Measurements from ENCODE around the gene TMEM89.
A peak's percentile ranks its signal among the peaks of the same experiment; 100 is the strongest.

TMEM89 gene

GRCh38 chr3:48664929-48665328 lies 43.4 kb upstream of the TMEM89 start:
- Histone ChIP-seq H3K36me3 (ENCODE audit: control insufficient read depth in 2 of 2, insufficient read depth in 1 of 2, low read length in 2 of 2) (peaks cover 0 to 1% of the 10 kb centered on the region in 2 experiments; a peak in 2 of 3 replicates), H3K27ac (ENCODE audit: extremely low read depth, low read depth, low read length) (no peak overlapping the region), H3K9me3 (ENCODE audit: control insufficient read depth, insufficient read depth, low read depth, low read length) (no peaks in the 10 kb centered on the region), H3K4me3 (ENCODE audit: low read depth, low read length) (no peak overlapping the region), H3K4me1 (ENCODE audit: control insufficient read depth, insufficient read depth, low read length) (no peaks in the 10 kb centered on the region)
- POLR2A ChIA-PET: interaction anchor here (0.7 to 2.1 kb wide), 2 partner anchors 9 to 662 kb away, joined by 3 to 12 read pairs; no protein-coding TSS in a partner anchor
- TF ChIP-seq ZNF600 (tag by site-specific recombination; IDR thresholded peaks at IDR 0.05) (peak; percentile 42; the same call in 1 of the 2 replicates), PRDM1 (tag by site-specific recombination; IDR thresholded peaks at IDR 0.05) (peak; percentile 44; the same call in 1 of the 2 replicates), ZFP41 (tag by site-specific recombination; IDR thresholded peaks at IDR 0.05; ENCODE audit: borderline replicate concordance) (no peak)
- CTCF ChIA-PET: interaction anchor here (0.6 to 2.0 kb wide), 5 partner anchors 9 to 427 kb away, joined by 3 to 13 read pairs (median 3); no protein-coding TSS in a partner anchor

- Histone ChIP-seq H3K27ac (ENCODE audit: extremely low read depth, low read depth, low read length) (no peak overlapping the region), H3K9me3 (ENCODE audit: control insufficient read depth, insufficient read depth, low read depth, low read length) (no peaks in the 10 kb centered on the region), H3K4me3 (ENCODE audit: low read depth, low read length) (no peak overlapping the region), H3K36me3 (ENCODE audit: control insufficient read depth in 2 of 2, insufficient read depth in 1 of 2, low read length in 2 of 2) (no peaks in the 10 kb centered on the region; a peak in 1 of 3 replicates), H3K4me1 (ENCODE audit: control insufficient read depth, insufficient read depth, low read length) (no peaks in the 10 kb centered on the region)
- ChIA-PET POLR2A (interaction anchor here (0.6 to 3.4 kb wide), 5 partner anchors 10 to 765 kb away, joined by 3 to 13 read pairs (median 4); partner anchors contain the start of genes NCKIPSD, NICN1 and SLC26A6), CTCF (interaction anchor here (0.6 to 2.0 kb wide), 7 partner anchors 10 to 196 kb away, joined by 3 to 13 read pairs (median 3); no protein-coding TSS in a partner anchor)
- TF ChIP-seq ZNF791 (tag by site-specific recombination; IDR thresholded peaks at IDR 0.05) (no peak), ZBTB10 (tag by site-specific recombination; IDR thresholded peaks at IDR 0.05) (no peak), GFI1B (tag by site-specific recombination; IDR thresholded peaks at IDR 0.05) (no peak), ZNF280C (tag by site-specific recombination; IDR thresholded peaks at IDR 0.05) (no peak), ZNF146 (tag by site-specific recombination; IDR thresholded peaks at IDR 0.05) (no peak), EGR2 (tag by site-specific recombination; IDR thresholded peaks at IDR 0.05; ENCODE audit: low read depth) (no peak), ZNF692 (tag by site-specific recombination; IDR thresholded peaks at IDR 0.05) (no peak), ZFP37 (tag by site-specific recombination; IDR thresholded peaks at IDR 0.05) (no peak), BCL11A (tag by site-specific recombination; IDR thresholded peaks at IDR 0.05; ENCODE audit: low read depth) (no peak), FEZF1 (tag by site-specific recombination; IDR thresholded peaks at IDR 0.05) (no peak), ZBTB44 (tag by site-specific recombination; IDR thresholded peaks at IDR 0.05) (no peak), ZNF747 (tag by site-specific recombination; IDR thresholded peaks at IDR 0.05) (no peak), ZNF600 (tag by site-specific recombination; IDR thresholded peaks at IDR 0.05) (no peak)
Observed at GRCh38 chr3:48664313-48664644, 42.7 kb upstream of the TMEM89 start.

Measured in HEK293 (cell line).